SK-N-SH (cell line): ENCODE results near the gene FRK.

ENCODE experiments used
- CHD2 ChIP-seq: fragments of 150-350 bp; IDR thresholded peaks from 2 replicates; pipeline ENCODE4 v1.6.1; 2018; ENCODE audit warnings: low read length; ENCODE audit not compliant: partially characterized antibody
- CTCF ChIP-seq: fragments of 200-600 bp; sonication (generic); IDR thresholded peaks from 2 replicates; pipeline ENCODE4 v1.6.1; 2017; ENCODE audit warnings: antibody characterized with exemption, mild to moderate bottlenecking, moderate library complexity
- EP300 ChIP-seq, 2 experiments: IDR thresholded peaks; 2 replicates each; pipeline versions ENCODE4 v1.4.0 to v1.6.1; 2012; ENCODE audit warnings: borderline replicate concordance in 1 of 2, low read depth in 1 of 2, low read length in 1 of 2
- FOSL2 ChIP-seq: IDR thresholded peaks from 2 replicates; pipeline ENCODE4 v1.4.0; 2012; ENCODE audit warnings: low read depth, mild to moderate bottlenecking, moderate library complexity, borderline replicate concordance
- FOXJ3 ChIP-seq: sonication (generic); formaldehyde crosslinking; IDR thresholded peaks from 2 replicates; pipeline ENCODE4 v1.5.1; 2020; ENCODE audit warnings: mild to moderate bottlenecking, missing genetic modification reagents
- JUND ChIP-seq: IDR thresholded peaks from 2 replicates; pipeline ENCODE4 v1.4.0; 2012
- MAX ChIP-seq: IDR thresholded peaks from 2 replicates; pipeline ENCODE4 v1.4.0; 2012; ENCODE audit warnings: low read depth
- MEF2A ChIP-seq: IDR thresholded peaks from 2 replicates; pipeline ENCODE4 v1.4.0; 2012; ENCODE audit warnings: low read depth, borderline replicate concordance
- NFIC ChIP-seq: IDR thresholded peaks from 2 replicates; pipeline ENCODE4 v1.4.0; 2012; ENCODE audit warnings: borderline replicate concordance
- POLR2AphosphoS5 ChIP-seq: IDR thresholded peaks from 2 replicates; pipeline ENCODE4 v1.6.1; 2012; ENCODE audit warnings: low read depth, low read length
- REST ChIP-seq: IDR thresholded peaks from 2 replicates; pipeline ENCODE4 v1.6.1; 2012; ENCODE audit warnings: mild to moderate bottlenecking, low read depth, low read length, moderate library complexity
- SIN3A ChIP-seq: IDR thresholded peaks from 2 replicates; pipeline ENCODE4 v1.6.1; 2012; ENCODE audit warnings: low read depth, mild to moderate bottlenecking, low read length, moderate library complexity, borderline replicate concordance
- TCF12 ChIP-seq: IDR thresholded peaks from 2 replicates; pipeline ENCODE4 v1.4.0; 2012
- USF1 ChIP-seq: IDR thresholded peaks from 2 replicates; pipeline ENCODE4 v1.4.0; 2012; ENCODE audit warnings: low read depth, borderline replicate concordance

GRCh38 chr6:116088946-116089345, 28.3 kb upstream of the FRK start:
- TF ChIP-seq MAX: no peak
- TF ChIP-seq POLR2AphosphoS5: no peak
- no peak for TF ChIP-seq SIN3A
- TF ChIP-seq TCF12: no peak
- TF ChIP-seq USF1: no peak
- TF ChIP-seq NFIC: no peak
- TF ChIP-seq CHD2: no peak
- no peak for TF ChIP-seq CTCF
- no peak for TF ChIP-seq JUND
- no peak for TF ChIP-seq FOXJ3
- TF ChIP-seq EP300 (IDR thresholded peaks at IDR 0.05; ENCODE audit: borderline replicate concordance in 1 of 2, low read depth in 1 of 2, low read length in 1 of 2): no peak
- TF ChIP-seq MEF2A: no peak
- TF ChIP-seq FOSL2: no peak
- no peak for TF ChIP-seq REST
